Measurements from ENCODE around the gene MPP3.

DNA sequence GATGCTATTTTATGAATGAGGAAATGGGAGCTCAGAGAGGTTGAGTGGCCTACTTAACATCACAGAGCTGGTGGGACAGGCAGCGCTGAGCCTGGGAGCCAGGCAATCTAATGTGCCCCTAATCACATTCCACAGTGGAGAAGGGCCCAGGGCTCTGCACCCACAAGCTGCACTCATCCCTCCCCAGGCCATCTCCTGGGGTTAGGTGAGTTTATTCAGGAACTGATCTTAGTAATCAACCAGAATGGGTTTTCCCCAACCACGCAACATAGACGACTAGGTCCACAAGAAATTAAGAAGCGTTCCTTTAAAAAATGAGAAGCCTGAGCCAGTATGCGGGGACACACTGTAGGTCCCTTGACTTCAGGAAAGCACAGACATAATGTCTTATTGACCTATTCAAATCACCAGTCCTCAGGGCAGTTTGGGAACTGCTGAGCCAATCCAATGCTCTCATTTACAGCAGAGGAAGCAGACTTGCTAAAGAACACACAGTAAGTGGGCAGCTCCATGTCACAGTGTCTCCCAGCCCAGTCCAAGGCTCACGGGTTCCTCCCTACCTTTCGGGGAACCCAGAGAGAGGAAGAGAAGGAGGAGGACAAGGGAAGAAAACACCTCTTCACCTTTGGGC is 2.3 kb downstream of the MPP3 start:
- TF ChIP-seq, protein P1, sequence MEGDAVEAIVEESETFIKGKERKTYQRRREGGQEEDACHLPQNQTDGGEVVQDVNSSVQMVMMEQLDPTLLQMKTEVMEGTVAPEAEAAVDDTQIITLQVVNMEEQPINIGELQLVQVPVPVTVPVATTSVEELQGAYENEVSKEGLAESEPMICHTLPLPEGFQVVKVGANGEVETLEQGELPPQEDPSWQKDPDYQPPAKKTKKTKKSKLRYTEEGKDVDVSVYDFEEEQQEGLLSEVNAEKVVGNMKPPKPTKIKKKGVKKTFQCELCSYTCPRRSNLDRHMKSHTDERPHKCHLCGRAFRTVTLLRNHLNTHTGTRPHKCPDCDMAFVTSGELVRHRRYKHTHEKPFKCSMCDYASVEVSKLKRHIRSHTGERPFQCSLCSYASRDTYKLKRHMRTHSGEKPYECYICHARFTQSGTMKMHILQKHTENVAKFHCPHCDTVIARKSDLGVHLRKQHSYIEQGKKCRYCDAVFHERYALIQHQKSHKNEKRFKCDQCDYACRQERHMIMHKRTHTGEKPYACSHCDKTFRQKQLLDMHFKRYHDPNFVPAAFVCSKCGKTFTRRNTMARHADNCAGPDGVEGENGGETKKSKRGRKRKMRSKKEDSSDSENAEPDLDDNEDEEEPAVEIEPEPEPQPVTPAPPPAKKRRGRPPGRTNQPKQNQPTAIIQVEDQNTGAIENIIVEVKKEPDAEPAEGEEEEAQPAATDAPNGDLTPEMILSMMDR (IDR thresholded peaks at IDR 0.05): no peak
- TF ChIP-seq POLR2A (IDR thresholded peaks at IDR 0.05) (no peak), POLR2AphosphoS5 (IDR thresholded peaks at IDR 0.05) (no peak)
